ENCODE data around the gene KCNRG. TPM values are rescaled to one million over a fixed set of nuclear protein-coding genes. Genes with fewer than 3 reads are reported as not detected.
A peak's percentile ranks its signal among the peaks of the same experiment; 100 is the strongest.
"Not testable (repeated sequence)": the region's sequence is repeated elsewhere in the genome, so short reads cannot be mapped to it uniquely, and the experiment has no call there.

The KCNRG gene, protein sequence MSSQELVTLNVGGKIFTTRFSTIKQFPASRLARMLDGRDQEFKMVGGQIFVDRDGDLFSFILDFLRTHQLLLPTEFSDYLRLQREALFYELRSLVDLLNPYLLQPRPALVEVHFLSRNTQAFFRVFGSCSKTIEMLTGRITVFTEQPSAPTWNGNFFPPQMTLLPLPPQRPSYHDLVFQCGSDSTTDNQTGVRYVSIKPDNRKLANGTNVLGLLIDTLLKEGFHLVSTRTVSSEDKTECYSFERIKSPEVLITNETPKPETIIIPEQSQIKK
- under 1 TPM in 1 of 2 donors, not detected in 1; 0.55 TPM for total RNA-seq
- long read RNA-seq, result 0 reads

DNA sequence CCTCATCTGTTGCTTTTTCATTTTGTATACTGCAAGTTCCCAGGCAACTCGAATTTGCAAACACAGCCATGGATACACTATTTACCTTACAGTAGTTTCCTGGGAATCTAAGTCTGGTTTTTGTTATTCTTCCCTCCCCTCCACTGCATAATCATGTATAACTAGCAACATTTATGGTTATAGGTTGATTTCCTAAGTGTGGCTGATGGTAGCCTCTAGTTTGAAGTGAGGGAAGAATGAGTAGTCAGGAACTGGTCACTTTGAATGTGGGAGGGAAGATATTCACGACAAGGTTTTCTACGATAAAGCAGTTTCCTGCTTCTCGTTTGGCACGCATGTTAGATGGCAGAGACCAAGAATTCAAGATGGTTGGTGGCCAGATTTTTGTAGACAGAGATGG is at the start of gene KCNRG:
Gene KCNRG (plus strand): TSS at position 187 of the 400 bp plus-strand sequence. CDS start 50 bp downstream, at position 237.
- intact Hi-C loops (cut with DNase I), result no loop called here
- no peak for DNase-seq
- ATAC-seq, result peak in 1 of 2 donors; percentile 16

DNA sequence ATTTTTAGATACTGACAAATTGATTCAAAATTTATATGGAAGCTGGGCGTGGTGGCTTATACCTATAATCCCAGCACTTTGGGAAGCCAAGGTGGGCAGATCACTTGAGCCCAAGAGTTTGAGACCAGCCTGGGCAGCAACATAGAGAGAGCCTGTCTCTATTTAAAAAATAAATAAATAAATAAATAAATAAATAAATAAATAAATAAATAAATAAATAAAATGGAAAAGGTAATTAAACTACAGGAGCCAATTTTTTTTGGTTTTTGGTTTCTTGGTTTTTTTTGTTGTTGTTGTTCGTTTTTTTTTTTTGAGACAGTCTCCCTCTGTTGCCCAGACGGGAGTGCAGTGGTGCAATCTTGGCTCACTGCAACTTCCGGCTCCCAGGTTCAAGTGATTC is 47.8 kb upstream of the KCNRG start:
- intact Hi-C loops (cut with DNase I), result no loop called here
- DNase-seq (no peak), ATAC-seq (no peak)

DNA sequence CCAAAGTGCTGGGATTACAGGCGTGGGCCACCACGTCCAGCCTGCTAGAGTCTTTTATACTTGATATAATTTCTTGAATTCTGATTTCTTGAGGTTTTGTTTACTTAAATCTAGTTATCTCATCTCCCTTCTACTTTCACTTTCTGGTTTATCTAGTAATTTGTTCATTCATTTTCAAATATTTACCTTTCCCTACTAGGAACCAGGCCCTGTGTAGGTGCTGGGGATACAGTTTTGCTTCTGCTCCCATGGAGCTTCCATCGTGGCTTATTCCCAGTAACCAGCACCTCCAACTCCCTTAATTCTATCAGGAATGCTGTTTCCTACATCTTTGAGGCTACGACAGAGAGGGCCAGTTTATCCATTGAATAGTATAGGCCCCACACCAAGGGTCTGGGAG is 42.5 kb upstream of the KCNRG start:
- no peak for DNase-seq
- no peak for ATAC-seq
- intact Hi-C loops (cut with DNase I), result loop anchor here (10.0 kb wide), 2 partner anchors 542 to 552 kb away; no protein-coding TSS in a partner anchor

DNA sequence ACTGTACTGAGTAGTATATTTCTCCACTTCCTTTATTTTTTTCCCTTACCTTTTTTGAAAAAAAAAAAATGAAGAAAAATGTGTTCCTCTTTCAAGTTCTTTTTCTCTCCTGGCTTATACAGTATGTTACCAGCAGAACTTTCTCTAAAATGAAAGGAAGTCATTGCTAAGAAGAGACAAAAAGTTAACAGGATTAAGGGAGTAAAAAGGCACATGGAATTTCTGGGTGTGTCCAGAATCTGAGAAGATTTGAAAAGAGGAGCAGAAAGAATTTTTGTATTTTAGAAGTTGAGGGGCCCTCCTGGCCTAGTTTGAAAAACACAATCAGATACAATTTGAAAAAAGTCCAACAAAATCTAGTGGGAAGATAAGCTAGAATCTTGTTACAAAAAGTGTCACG is 39.4 kb upstream of the KCNRG start:
- ATAC-seq, result no peak
- DNase-seq, result no peak
- intact Hi-C loops (cut with DNase I), result loop anchor here (2.0 to 10.0 kb wide), 6 partner anchors 539 to 1096 kb away; no protein-coding TSS in a partner anchor

DNA sequence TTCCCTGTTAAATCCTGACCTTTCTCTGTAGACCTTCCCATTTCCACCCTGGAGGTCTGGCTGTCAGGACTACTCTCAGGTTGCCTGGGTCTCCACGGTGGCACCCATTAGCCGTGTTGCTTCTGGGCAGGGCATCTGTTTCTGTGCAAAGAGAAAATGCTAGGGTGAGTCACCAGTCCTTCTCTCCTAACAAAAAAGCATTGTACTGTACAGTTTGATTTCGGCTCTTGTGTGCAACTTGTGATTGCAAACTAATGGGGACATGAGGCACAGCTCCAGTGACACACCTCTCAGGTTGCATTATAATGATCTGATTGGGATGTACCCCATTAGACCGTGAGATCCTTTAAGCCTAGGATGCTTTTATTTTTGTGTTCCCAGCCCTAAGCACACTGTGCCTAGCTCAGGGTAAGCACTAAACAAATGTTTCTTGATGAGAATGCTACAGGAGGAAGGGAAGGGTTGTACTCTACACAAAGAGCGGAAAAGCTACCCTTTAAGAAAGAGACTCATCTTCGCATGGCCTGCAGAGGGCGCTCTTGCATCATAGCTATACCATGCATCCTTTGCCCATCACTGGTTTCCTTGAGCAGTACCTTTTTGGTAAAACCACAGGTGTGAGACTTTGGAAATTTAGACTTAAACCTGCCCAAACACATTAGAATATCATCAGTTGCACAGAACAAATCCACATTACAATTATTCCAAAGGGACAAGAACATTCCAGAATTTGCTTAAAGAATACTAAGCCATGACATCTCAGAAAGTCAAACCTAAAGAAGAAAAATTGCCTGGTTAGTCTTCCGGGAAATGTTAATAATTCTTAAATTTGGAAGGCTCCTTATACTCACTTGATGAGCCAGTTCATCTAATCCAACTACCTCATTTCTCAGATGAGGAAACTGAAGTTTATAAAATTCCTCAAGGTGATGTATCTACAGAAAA is 38.7 kb upstream of the KCNRG start:
- intact Hi-C loops (cut with DNase I), result loop anchor here (2.0 to 10.0 kb wide), 6 partner anchors 538 to 1096 kb away; no protein-coding TSS in a partner anchor
- DNase-seq, result peak; percentile 72

DNA sequence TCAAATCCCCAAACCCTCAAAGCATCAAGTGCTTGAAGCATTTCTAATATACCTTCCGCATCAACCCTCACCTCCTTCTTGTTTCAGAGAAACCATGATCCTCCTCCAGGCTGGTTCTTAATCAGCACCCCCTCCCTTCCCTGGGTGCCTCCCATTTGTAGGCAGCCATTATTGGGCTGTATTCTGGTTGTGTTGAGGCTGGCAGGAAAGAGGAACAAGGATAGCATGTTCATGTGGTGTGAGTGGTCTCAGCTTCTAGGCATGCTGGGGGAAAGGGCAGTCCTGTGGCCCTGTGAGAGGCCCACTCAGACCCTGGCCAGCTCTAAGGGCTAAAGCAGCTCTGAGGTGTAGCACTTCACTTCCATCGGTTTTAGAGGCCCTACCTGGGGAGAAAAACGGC is 37.3 kb upstream of the KCNRG start:
- intact Hi-C loops (cut with DNase I), result loop anchor here (2.0 to 10.0 kb wide), 6 partner anchors 537 to 1094 kb away; no protein-coding TSS in a partner anchor
- DNase-seq (no peak), ATAC-seq (no peak)

More for the DNA sequence above, 38.7 kb upstream of the KCNRG start:
- ATAC-seq, result peak; percentile 61 to 78

DNA sequence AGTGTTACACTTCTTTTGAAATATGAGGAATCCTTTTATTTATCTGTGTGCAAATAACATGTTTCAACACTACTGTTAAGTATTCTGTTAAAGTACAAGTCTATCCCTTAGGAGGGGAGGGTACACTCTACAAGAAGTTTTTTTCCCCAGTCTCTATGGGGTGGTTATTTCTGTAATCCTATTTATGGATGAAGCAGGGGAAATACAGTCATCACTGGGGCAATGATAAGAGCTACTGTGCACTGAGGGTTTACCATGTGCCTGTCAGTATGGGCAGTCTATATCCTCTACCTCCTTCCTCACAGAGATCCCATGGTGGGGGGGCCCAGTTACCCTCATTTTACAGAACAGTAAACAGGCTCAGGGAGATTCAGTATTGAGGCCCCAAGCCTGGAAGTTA is 35.0 kb upstream of the KCNRG start:
- ATAC-seq (no peak), DNase-seq (no peak)
- intact Hi-C loops (cut with DNase I), result loop anchor here in 1 of 2 donors (5.0 kb wide), 1 partner anchor 932 kb away; no protein-coding TSS in a partner anchor

DNA sequence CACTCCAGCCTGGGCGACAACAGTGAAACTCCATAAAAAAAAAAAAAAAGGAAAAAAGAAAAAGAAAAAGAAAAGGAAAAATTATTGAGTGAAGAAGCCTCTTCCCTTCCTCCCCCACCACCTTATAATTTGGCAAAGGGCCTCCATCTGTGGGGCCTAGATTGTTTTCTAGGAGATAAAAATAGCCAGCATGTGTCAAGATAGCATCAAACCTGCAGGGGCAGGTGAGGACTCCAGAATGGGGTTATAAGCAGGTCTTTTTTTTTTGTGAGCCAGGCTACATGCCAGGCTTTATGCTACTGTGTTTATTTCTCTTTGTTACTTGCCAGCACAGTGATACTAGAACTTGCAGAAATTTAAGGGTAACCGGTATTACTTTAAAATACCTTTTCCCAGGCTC is 30.1 kb upstream of the KCNRG start:
- no peak for DNase-seq
- ATAC-seq, result no peak
- intact Hi-C loops (cut with DNase I), result no loop called here

DNA sequence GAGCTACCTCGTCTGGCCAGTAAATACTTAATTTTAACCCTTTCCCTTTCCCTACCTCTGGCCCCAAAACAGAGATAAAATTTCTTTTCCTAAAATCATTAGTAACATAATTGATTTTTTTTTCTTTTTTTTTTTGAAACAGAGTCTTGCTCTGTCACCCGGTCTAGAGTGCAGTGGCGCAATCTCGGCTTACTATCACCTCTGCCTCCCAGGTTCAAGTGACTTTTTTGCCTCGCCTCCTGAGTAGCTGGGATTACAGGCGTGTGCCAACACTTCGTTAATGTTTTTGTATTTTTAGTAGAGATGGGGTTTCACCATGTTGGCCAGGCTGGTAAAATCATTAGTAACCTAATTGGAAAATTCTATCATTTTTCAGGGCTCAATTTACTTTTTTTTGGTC is 28.8 kb upstream of the KCNRG start:
- ATAC-seq, result no peak
- intact Hi-C loops (cut with DNase I), result no loop called here
- no peak for DNase-seq

DNA sequence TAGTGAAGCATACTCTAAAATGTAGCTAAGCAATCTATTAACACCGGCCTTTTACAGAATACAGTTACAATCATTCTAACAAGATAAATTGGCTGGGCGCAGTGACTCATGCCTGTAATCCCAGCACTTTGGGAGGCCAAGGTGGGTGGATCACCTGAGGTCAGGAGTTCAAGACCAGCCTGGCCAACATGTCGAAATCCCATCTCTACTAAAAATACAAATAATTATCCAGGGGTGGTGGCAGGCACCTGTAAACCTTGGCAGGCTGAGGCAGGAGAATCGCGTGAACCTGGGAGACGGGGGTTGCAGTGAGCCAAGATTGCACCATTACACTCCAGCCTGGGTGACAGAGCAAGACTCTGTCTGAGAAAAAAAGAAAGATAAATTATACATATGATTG is 24.6 kb upstream of the KCNRG start:
- ATAC-seq; DNase-seq; intact Hi-C loops (cut with DNase I): not testable (repeated sequence)

DNA sequence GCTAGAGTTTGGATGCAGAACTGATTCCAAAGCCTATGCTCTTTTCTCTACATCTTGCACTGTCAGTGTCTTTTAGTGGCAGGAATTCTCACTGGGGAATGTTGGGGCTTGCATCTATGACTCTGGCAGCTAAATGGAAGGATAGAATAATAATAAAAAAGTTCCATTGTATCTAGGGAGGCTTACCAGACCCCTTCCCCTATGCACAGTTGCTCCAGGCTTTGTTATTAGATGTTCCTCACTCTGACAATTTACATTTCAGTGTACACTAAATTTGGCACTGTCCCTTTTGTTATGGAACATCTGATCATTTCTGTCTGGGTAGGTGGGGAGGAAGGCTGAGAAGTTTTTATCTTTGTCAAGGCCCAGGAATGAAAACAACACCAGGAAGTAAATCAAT is 22.1 kb upstream of the KCNRG start:
- intact Hi-C loops (cut with DNase I), result no loop called here
- DNase-seq (no peak), ATAC-seq (no peak)

DNA sequence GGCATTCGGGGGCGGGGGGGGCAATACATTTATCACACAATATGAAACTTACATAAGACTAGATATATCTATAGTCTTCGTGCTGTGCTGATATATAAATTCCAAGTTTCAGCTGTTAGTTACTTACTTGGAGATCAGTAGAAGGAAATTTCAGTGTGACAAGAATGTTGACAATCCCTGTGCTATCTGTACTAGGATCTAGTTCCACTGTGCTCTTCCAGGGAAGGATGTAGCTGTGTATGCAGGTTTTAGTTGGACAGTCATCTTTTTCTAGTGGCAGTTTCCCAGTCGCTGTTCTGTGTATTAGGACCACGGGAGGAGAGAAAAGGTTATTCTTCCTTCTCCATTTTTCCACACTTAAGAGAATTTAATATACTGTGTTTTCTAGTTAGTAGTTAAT is 21.6 kb upstream of the KCNRG start:
- intact Hi-C loops (cut with DNase I), result no loop called here
- DNase-seq (no peak), ATAC-seq (no peak)

DNA sequence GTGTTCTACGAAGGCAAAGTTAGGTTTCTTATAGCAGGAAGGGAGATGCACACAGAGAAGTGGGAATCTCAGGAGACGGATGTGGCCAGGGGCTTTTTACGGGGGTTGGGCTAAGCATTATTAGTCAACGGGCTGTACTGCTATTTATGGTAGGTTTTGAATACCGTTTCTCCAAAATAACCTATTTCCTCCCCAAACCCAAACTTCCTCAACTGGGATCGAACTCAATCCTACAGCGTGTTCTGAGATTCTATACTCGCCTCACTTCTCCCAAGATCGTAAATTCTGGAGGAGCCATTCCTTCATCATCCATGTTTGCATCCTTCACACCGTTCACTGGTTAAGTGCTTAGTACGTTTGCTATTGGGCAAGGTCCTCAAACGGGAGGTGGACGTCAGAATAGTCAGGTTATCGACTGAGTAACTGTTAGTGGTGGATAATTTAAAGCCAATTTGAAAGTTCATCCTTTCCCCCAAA is 19.6 kb upstream of the KCNRG start:
- intact Hi-C loops (cut with DNase I), result loop anchor here (5.0 kb wide), 2 partner anchors 87 to 132 kb away; no protein-coding TSS in a partner anchor
- DNase-seq (no peak), ATAC-seq (peak in 1 of 2 donors; percentile 12)

DNA sequence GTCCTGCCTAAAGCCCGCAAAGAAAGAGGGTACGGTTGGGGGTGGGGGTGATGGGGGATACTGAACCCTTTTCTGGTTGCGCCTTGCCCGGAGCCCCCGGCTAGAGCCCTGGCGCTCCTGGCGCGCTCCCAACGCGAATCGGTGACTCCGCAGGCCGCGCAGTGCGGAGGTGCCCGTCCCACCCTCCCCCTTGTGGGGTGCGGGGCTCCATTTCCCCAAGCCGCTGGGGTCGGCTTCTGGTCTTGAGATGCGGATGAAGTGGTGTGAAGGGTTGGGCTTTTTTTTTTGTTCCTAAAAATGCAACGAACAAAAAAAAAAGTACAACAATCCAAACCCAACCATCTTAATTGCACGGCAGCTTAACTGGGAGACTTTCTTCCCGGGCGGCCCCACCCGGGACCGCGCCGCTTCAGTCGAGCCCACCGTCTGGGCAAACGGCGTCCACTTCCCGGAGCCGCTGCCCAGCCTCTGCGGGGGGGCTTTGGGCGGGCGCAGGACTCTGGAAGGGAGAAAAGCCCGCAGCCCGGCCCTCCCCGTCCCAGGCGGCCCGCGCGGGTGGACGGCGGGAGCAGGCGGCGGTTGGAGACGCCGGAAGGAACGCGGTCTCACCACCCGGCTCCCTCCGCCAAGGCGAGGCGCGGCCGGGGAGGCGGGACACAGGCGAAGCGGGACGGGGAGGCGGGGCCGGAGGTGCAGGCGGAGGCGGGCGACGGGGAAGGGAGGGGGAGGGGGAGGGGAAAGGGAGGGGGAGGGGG is 18.9 kb upstream of the KCNRG start:
- peak; percentile 96 for DNase-seq
- ATAC-seq, result peak; percentile 91 to 93
- intact Hi-C loops (cut with DNase I), result loop anchor here (5.0 kb wide), 2 partner anchors 86 to 131 kb away; no protein-coding TSS in a partner anchor

DNA sequence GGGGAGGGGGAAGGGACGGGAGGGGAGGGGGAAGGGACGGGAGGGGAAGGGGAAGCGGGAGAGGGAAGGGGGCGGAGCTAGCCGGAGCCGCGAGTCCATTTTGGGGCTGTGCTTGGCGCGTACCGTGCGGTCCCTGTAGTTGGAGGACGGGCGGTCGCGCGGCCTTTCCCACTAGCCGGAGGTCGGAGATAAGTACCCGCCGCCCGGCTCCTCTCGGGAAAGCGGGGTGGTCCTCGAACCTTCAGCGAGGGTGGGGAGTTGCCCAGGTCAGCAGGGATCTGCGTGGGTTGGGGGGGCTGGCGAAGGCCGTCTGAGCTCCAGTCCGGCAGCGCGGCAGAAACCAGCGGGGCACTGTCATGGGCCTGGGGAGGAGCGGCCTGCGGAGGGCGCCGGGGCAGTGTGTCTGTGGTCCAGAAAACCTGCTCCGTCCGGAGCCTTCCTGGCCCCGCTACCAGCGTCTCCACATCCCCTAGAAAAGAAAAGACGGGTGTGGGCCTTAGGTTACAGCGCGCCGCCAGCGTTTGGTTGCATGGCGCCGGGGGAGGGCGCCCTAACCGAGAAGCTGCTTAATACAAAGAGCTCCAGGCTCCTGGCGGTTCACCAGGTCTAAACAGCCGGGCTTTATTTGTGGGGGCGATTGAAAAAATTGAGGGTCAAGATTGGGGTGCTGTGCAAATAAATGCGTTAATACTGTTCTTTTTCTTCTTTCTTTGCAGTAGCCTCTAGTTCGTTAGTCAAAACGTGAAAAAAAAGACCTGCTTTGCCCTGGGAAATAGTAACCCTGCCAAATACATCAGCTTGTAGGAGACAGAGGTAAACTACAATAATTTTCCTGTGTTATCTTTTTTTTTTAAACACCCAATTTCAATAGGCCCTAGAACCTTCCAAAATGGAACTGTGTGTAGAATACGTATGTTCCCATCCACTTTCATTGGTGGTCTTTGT is 18.0 kb upstream of the KCNRG start, which contains the start of gene TRIM13:
Gene TRIM13 (plus strand): TSS at position 92 of the 945 bp plus-strand sequence. CDS start 14,899 bp downstream, outside the sequence.
- intact Hi-C loops (cut with DNase I), result loop anchor here (5.0 kb wide), 2 partner anchors 85 to 130 kb away; no protein-coding TSS in a partner anchor
- ATAC-seq, result peak; percentile 88 to 89
- peak; percentile 94 for DNase-seq

DNA sequence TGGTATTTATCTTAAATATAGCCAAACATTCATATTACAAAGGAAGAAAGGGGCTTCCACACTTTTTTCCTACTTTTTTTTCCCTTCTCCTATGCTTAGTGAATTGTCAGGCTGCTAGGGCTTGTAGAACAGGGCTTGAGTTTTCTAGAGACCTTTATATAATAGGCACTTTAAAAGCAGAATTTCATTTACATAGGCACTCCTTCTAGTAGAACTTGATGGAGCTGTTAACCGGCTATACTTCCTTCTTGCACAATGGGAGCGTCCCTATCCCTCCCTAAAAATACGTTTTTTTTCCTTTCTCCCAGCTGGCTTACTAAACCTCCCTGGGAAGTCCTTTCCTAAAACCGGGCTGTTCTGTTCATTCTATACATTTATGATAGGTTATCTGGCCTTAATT is 17.3 kb upstream of the KCNRG start:
- DNase-seq, result no peak
- intact Hi-C loops (cut with DNase I), result loop anchor here (5.0 kb wide), 2 partner anchors 84 to 129 kb away; no protein-coding TSS in a partner anchor
- no peak for ATAC-seq

Measured in left cardiac atrium (tissue), 4 donors.